Raji (cell line): ENCODE data around the gene CERKL.

ENCODE experiments used
- POLR2A ChIP-seq: IDR thresholded peaks from 2 replicates; pipeline ENCODE4 v1.6.1; 2011; ENCODE audit warnings: low read depth, low read length, control low read depth; ENCODE audit not compliant: insufficient read depth

The CERKL gene

GRCh38 chr2:181657379-181657778 is 474 bp upstream of the CERKL start:
- no peak for TF ChIP-seq POLR2A

DNA sequence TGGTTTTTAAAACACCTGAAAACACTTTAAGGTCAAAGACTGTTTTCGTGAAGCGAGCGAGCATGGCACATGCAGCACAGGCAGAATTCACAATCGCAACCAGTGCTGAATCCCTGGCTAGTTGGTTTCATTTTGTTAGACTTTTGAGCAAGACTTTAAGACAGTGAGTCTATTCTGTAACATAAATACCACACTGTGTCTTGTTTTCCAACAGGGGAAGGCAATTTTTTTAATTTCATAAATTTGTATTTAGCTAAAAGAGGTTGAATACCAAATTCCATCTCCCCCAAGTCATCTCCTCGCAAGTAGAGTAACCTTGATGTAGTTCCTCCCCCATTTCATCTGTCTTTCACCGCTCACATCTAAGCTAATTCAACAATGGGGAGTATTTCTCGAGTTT is 1.4 kb downstream of the CERKL start:
- no peak for TF ChIP-seq POLR2A

- no peak for TF ChIP-seq POLR2A
Observed at GRCh38 chr2:181649436-181649979, 7.4 kb downstream of the CERKL start.

GRCh38 chr2:181648478-181649155 is 8.3 kb downstream of the CERKL start:
- no peak for TF ChIP-seq POLR2A

DNA sequence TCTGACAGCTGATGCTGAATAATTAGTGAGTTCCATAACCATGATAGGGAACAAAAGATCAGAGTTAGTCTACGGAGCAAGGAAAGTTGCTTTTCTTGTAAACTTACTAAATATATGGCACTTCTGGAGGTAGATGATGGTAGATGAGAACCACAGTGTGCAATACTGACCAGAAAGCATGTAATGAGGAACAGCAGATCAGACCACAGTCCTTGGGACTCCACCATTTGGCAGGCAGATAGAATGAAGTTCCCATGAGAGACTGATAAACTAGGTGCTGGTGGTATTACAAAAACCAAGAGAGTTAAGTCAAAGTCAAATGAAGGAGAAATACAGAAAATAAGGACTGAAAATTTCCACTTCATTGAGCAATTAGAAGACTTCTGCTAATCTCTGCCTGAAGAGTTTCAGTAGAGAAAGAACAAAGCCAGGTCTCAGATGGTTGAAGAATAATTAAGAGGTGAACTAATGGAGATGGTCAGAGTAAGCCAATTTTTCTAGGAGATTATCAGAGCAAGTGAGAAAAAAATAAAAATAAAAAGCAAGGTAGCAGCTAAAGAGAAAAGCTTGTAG is 10.4 kb downstream of the CERKL start:
- TF ChIP-seq POLR2A = no peak

GRCh38 chr2:181643151-181643550 is 13.8 kb downstream of the CERKL start:
- no peak for TF ChIP-seq POLR2A

DNA sequence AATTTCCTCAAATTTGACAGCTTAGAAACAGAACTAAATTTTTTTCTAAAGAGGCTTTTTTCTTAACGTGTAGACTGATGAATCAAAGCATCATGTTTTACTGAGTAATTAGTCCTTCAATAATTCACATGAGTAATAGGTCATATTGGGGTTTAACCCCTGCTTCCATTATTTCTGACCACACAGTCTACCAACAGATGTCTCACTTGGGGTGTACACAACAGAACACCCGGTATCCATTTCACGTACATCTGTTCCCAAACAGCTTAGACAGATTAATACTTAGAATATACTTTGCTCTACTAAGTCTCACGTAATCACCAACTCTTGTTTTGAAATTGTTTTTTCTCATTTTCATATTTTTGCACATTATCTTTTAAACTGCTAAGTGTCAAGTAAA is 14.8 kb downstream of the CERKL start:
- TF ChIP-seq POLR2A = no peak

DNA sequence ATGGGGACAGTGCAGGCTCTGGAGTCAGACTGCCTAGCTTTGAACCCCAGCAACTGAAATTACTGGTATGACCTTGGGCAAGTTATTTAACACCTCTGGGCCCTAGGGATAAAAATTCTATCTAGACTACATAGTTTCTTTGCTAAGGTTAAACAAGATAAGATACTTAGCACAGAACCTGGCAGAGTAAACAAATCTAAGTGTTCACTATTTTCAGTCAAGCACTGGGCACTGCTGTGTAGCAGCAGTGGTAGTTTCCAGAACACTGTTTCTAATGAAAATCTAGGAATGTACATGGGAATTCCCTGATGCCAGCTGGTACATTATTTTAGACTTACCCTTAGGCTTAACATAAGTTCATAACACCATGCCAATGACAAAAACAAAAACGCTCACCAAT is 17.2 kb downstream of the CERKL start:
- no peak for TF ChIP-seq POLR2A

- TF ChIP-seq POLR2A = no peak
Observed at GRCh38 chr2:181632733-181633401, 24.0 kb downstream of the CERKL start.

GRCh38 chr2:181628590-181629585 is 28.0 kb downstream of the CERKL start:
- TF ChIP-seq POLR2A = no peak

GRCh38 chr2:181627545-181627944 is 29.4 kb downstream of the CERKL start:
- TF ChIP-seq POLR2A = no peak

GRCh38 chr2:181626671-181627070 is 30.2 kb downstream of the CERKL start:
- TF ChIP-seq POLR2A = no peak

DNA sequence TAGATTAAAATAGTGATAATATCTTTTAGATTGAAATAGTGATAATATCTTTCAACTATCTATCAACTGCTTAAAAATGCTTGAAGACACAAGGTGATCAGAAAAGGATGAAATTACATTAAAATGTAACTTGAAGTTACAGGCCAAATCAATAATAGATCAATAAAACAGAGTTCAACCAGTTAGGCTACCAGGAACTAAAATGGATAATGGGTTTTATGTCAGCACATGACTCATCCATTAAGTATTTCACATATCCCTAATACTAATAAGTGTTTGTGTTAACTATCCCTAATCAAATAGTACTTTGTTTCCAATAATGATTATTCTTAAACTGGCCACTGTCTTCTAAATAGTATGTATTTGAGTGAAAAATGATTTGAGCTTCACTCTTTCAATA is 33.7 kb downstream of the CERKL start:
- no peak for TF ChIP-seq POLR2A

DNA sequence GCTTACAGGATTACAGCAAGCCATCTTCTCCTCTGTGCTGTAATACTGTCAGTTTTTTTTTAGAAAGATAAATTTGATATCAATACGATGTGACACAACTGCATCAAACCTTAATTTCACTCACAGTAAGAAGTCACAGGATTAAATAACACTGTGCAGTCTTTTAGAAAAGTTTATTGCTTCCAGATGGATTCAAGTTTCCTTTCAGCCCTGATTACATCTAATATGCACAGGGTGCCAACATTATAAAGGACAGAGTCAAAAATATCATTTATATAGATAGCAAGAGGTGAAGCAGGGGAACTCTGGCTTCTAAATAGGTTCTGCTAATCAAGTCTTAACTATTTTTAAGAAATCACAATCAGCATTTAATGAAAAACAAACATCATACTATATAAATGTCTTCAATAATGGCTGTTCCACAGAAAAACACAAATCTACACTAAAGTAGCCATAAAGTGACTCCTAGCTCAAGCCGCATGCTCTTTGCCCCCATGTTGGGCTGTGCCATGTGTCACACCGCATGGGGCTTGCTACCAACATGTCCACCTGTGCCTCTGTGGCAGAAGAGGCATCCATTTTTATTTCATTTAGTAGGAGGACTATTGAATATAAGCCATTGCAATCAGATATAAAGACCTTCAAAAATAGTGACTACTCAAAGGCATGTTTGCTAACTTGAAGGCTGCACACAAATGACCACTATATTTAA is 35.0 kb downstream of the CERKL start:
- TF ChIP-seq POLR2A = no peak
